Measurements from ENCODE around the gene AUH. TPM values are rescaled to one million over a fixed set of nuclear protein-coding genes. Genes with fewer than 3 reads are reported as not detected.

Gene AUH
- total RNA-seq, 1 donor = 19.6 TPM

GRCh38 chr9:91187311-91187964, 174.3 kb downstream of the AUH start:
- TF ChIP-seq CTCF (IDR thresholded peaks at IDR 0.05; ENCODE audit: insufficient read depth, low read length) = no peak
- no peak for DNase-seq (ENCODE audit: low read depth)
- H3K4me3 ChIP-seq (ENCODE audit: low read depth, low read length) = no peak overlapping the region

- no peak overlapping the region for H3K4me3 ChIP-seq (ENCODE audit: low read depth, low read length)
- TF ChIP-seq CTCF (IDR thresholded peaks at IDR 0.05; ENCODE audit: insufficient read depth, low read length) = no peak
- peak; percentile 35 for DNase-seq (ENCODE audit: low read depth)
Measured at GRCh38 chr9:91186632-91187108, 175.0 kb downstream of the AUH start.

- no peak overlapping the region for H3K4me3 ChIP-seq (ENCODE audit: low read depth, low read length)
- no peak for DNase-seq (ENCODE audit: low read depth)
- TF ChIP-seq CTCF (IDR thresholded peaks at IDR 0.05; ENCODE audit: insufficient read depth, low read length) = no peak
Measured at GRCh38 chr9:91185193-91185886, 176.4 kb downstream of the AUH start.

GRCh38 chr9:91182429-91183225, 179.1 kb downstream of the AUH start:
- DNase-seq (ENCODE audit: low read depth) = peak; percentile 43
- TF ChIP-seq CTCF (IDR thresholded peaks at IDR 0.05; ENCODE audit: insufficient read depth, low read length) = no peak
- no peak overlapping the region for H3K4me3 ChIP-seq (ENCODE audit: low read depth, low read length)

- DNase-seq (ENCODE audit: low read depth) = no peak
- no peak overlapping the region for H3K4me3 ChIP-seq (ENCODE audit: low read depth, low read length)
- no peak for TF ChIP-seq CTCF (IDR thresholded peaks at IDR 0.05; ENCODE audit: insufficient read depth, low read length)
Measured at GRCh38 chr9:91181541-91181940, 180.2 kb downstream of the AUH start.

- H3K4me3 ChIP-seq (ENCODE audit: low read depth, low read length) = no peak overlapping the region
- DNase-seq (ENCODE audit: low read depth) = no peak
- no peak for TF ChIP-seq CTCF (IDR thresholded peaks at IDR 0.05; ENCODE audit: insufficient read depth, low read length)
Measured at GRCh38 chr9:91180930-91181268, 180.8 kb downstream of the AUH start.
